ENCODE measurements around the gene UBR3.

UBR3 gene

GRCh38 chr2:170073288-170073687 is 246.0 kb downstream of the UBR3 start:
- H3K9me3 ChIP-seq (ENCODE audit: control insufficient read depth, low read depth, low read length): peaks cover 14% of the 10 kb centered on the region
- no peak overlapping the region for H3K4me3 ChIP-seq (ENCODE audit: low read length)
- no peak overlapping the region for H3K27ac ChIP-seq (ENCODE audit: low read length)
- H3K36me3 ChIP-seq (ENCODE audit: control insufficient read depth, low read depth, low read length): peaks cover 4% of the 10 kb centered on the region
- peaks cover 18% of the 10 kb centered on the region for H3K4me1 ChIP-seq (ENCODE audit: control insufficient read depth, low read depth, low read length)
- H3K9ac ChIP-seq (ENCODE audit: low read length): no peak overlapping the region
- H3K27me3 ChIP-seq (ENCODE audit: control insufficient read depth, insufficient read depth, low read length): no peaks in the 10 kb centered on the region

DNA sequence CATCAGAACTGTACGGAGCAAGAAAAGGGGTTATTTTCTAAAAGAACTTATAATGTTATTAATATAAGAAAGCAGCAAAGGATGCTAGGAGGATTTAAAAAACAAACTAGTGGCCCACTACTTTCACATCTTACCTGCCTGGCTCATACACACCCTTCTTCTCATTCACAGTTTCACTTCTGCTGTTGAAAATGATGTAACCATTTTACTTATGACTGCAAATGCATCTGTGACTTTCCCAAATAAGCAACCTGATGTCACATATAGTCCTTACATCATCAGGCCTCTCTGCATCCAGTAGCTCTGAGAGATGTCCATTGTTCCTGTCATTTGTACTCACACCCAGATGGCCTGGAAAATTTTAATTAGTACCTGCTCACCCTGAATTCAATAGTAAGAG is 248.9 kb downstream of the UBR3 start:
- H3K4me3 ChIP-seq (ENCODE audit: low read length): no peak overlapping the region
- H3K36me3 ChIP-seq (ENCODE audit: control insufficient read depth, low read depth, low read length): peaks cover 4% of the 10 kb centered on the region

GRCh38 chr2:170077830-170078569 is 250.7 kb downstream of the UBR3 start:
- peak overlapping the region; percentile 48 for H3K27ac ChIP-seq (ENCODE audit: low read length)
- H3K27me3 ChIP-seq (ENCODE audit: control insufficient read depth, insufficient read depth, low read length): no peaks in the 10 kb centered on the region
- H3K9ac ChIP-seq (ENCODE audit: low read length): no peak overlapping the region
- H3K4me3 ChIP-seq (ENCODE audit: low read length): no peak overlapping the region
- peaks cover 4% of the 10 kb centered on the region for H3K36me3 ChIP-seq (ENCODE audit: control insufficient read depth, low read depth, low read length)
- H3K9me3 ChIP-seq (ENCODE audit: control insufficient read depth, low read depth, low read length): no peaks in the 10 kb centered on the region
- peaks cover 40% of the 10 kb centered on the region for H3K4me1 ChIP-seq (ENCODE audit: control insufficient read depth, low read depth, low read length)

More for the DNA sequence above, 248.9 kb downstream of the UBR3 start:
- Histone ChIP-seq H3K9me3 (ENCODE audit: control insufficient read depth, low read depth, low read length) (peaks cover 2% of the 10 kb centered on the region), H3K27me3 (ENCODE audit: control insufficient read depth, insufficient read depth, low read length) (no peaks in the 10 kb centered on the region), H3K27ac (ENCODE audit: low read length) (no peak overlapping the region), H3K9ac (ENCODE audit: low read length) (no peak overlapping the region), H3K4me1 (ENCODE audit: control insufficient read depth, low read depth, low read length) (peaks cover 37% of the 10 kb centered on the region)

- Histone ChIP-seq H3K27me3 (ENCODE audit: control insufficient read depth, insufficient read depth, low read length) (no peaks in the 10 kb centered on the region), H3K27ac (ENCODE audit: low read length) (no peak overlapping the region), H3K9me3 (ENCODE audit: control insufficient read depth, low read depth, low read length) (no peaks in the 10 kb centered on the region), H3K9ac (ENCODE audit: low read length) (no peak overlapping the region), H3K4me1 (ENCODE audit: control insufficient read depth, low read depth, low read length) (peaks cover 58% of the 10 kb centered on the region), H3K36me3 (ENCODE audit: control insufficient read depth, low read depth, low read length) (no peaks in the 10 kb centered on the region), H3K4me3 (ENCODE audit: low read length) (no peak overlapping the region)
Observed at GRCh38 chr2:170084820-170085491, 257.7 kb downstream of the UBR3 start.

DNA sequence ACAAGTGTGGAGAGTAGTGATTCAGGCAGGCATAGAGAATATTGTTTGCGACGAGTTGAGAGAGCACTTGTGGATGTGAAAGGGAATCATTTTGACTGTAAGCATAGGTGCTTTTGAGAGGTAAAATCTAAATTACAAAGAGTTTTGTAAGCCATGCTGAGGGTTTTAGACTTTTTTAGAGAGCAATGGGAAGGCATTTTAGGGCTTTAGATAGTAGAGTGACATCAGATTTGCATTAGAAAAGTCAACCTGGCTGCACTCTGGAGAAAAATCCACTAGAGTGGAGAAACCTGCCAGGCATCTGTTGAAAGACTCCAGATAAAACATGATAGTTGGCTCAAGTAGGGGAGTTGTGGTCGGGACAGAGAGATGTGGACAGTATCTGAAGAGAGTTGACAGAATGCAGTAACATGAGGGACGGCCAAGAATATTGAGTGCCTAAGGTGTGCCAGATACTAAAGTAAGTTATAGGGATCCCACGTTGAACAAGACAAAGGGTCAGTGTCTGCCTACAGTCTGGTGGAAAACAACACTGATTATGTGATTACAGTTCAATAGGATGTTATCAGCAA is 258.9 kb downstream of the UBR3 start:
- Histone ChIP-seq H3K27ac (ENCODE audit: low read length) (peak overlapping the region; percentile 24), H3K4me1 (ENCODE audit: control insufficient read depth, low read depth, low read length) (peaks cover 56% of the 10 kb centered on the region), H3K36me3 (ENCODE audit: control insufficient read depth, low read depth, low read length) (no peaks in the 10 kb centered on the region), H3K9ac (ENCODE audit: low read length) (no peak overlapping the region), H3K9me3 (ENCODE audit: control insufficient read depth, low read depth, low read length) (no peaks in the 10 kb centered on the region), H3K27me3 (ENCODE audit: control insufficient read depth, insufficient read depth, low read length) (no peaks in the 10 kb centered on the region), H3K4me3 (ENCODE audit: low read length) (peak overlapping the region; percentile 23)

- peaks cover 7% of the 10 kb centered on the region for H3K9me3 ChIP-seq (ENCODE audit: control insufficient read depth, low read depth, low read length)
Observed at GRCh38 chr2:170086751-170087412, 259.6 kb downstream of the UBR3 start.

DNA sequence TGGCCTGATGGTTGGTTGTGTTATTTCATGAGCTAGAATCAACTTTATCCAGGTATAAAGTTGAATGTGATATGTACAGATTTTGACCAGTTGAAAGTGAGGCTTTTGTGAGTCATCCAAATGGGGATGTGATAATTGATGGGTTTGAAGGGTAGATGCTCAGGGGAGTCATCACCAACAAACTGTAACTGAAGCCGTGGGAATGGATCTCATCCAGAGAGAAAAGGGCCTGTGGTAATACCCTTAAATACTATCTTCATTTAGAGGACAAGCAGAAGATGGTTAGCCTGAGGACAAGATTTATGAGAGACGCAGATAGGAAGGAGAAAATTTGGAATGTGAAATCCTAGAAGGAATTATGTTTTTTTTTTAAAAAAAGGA is 260.1 kb downstream of the UBR3 start:
- peaks cover 52% of the 10 kb centered on the region for H3K4me1 ChIP-seq (ENCODE audit: control insufficient read depth, low read depth, low read length)
- H3K27me3 ChIP-seq (ENCODE audit: control insufficient read depth, insufficient read depth, low read length): no peaks in the 10 kb centered on the region
- no peak overlapping the region for H3K4me3 ChIP-seq (ENCODE audit: low read length)
- no peak overlapping the region for H3K27ac ChIP-seq (ENCODE audit: low read length)
- no peaks in the 10 kb centered on the region for H3K36me3 ChIP-seq (ENCODE audit: control insufficient read depth, low read depth, low read length)
- H3K9me3 ChIP-seq (ENCODE audit: control insufficient read depth, low read depth, low read length): peaks cover 11% of the 10 kb centered on the region
- no peak overlapping the region for H3K9ac ChIP-seq (ENCODE audit: low read length)

More at GRCh38 chr2:170086751-170087412, 259.6 kb downstream of the UBR3 start:
- Histone ChIP-seq H3K4me1 (ENCODE audit: control insufficient read depth, low read depth, low read length) (peaks cover 56% of the 10 kb centered on the region), H3K27me3 (ENCODE audit: control insufficient read depth, insufficient read depth, low read length) (no peaks in the 10 kb centered on the region), H3K36me3 (ENCODE audit: control insufficient read depth, low read depth, low read length) (no peaks in the 10 kb centered on the region), H3K4me3 (ENCODE audit: low read length) (no peak overlapping the region), H3K9ac (ENCODE audit: low read length) (no peak overlapping the region), H3K27ac (ENCODE audit: low read length) (no peak overlapping the region)

GRCh38 chr2:170088776-170089175 is 261.5 kb downstream of the UBR3 start:
- Histone ChIP-seq H3K27me3 (ENCODE audit: control insufficient read depth, insufficient read depth, low read length) (no peaks in the 10 kb centered on the region), H3K4me3 (ENCODE audit: low read length) (no peak overlapping the region), H3K27ac (ENCODE audit: low read length) (no peak overlapping the region), H3K36me3 (ENCODE audit: control insufficient read depth, low read depth, low read length) (no peaks in the 10 kb centered on the region), H3K9ac (ENCODE audit: low read length) (no peak overlapping the region), H3K4me1 (ENCODE audit: control insufficient read depth, low read depth, low read length) (peaks cover 44% of the 10 kb centered on the region), H3K9me3 (ENCODE audit: control insufficient read depth, low read depth, low read length) (peaks cover 11% of the 10 kb centered on the region)

DNA sequence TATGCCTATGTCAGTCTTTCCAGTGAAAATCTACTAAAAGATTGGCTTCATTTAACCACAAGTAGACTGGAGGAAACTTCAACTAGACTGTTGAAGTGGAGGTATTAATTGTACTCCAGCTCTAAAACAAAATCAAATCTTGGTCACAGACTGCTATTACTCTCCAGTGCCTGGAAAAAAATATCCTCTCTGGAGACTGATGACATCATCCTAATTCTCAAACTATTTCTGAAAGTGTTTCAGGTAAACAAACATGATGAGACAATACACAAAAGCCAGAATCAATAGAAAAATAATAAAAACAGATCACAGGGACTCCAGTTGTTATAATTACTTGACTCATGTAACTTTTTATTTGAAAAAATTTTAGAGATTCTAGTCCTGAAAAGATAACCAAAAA is 263.0 kb downstream of the UBR3 start:
- Histone ChIP-seq H3K27me3 (ENCODE audit: control insufficient read depth, insufficient read depth, low read length) (no peaks in the 10 kb centered on the region), H3K4me3 (ENCODE audit: low read length) (no peak overlapping the region), H3K27ac (ENCODE audit: low read length) (no peak overlapping the region), H3K9me3 (ENCODE audit: control insufficient read depth, low read depth, low read length) (peaks cover 11% of the 10 kb centered on the region), H3K4me1 (ENCODE audit: control insufficient read depth, low read depth, low read length) (peaks cover 30% of the 10 kb centered on the region), H3K36me3 (ENCODE audit: control insufficient read depth, low read depth, low read length) (no peaks in the 10 kb centered on the region), H3K9ac (ENCODE audit: low read length) (no peak overlapping the region)

GRCh38 chr2:170091436-170091835 is 264.2 kb downstream of the UBR3 start:
- peaks cover 11% of the 10 kb centered on the region for H3K9me3 ChIP-seq (ENCODE audit: control insufficient read depth, low read depth, low read length)
- no peak overlapping the region for H3K4me3 ChIP-seq (ENCODE audit: low read length)
- no peak overlapping the region for H3K27ac ChIP-seq (ENCODE audit: low read length)
- H3K9ac ChIP-seq (ENCODE audit: low read length): no peak overlapping the region
- H3K36me3 ChIP-seq (ENCODE audit: control insufficient read depth, low read depth, low read length): no peaks in the 10 kb centered on the region
- H3K4me1 ChIP-seq (ENCODE audit: control insufficient read depth, low read depth, low read length): peaks cover 18% of the 10 kb centered on the region
- no peaks in the 10 kb centered on the region for H3K27me3 ChIP-seq (ENCODE audit: control insufficient read depth, insufficient read depth, low read length)

DNA sequence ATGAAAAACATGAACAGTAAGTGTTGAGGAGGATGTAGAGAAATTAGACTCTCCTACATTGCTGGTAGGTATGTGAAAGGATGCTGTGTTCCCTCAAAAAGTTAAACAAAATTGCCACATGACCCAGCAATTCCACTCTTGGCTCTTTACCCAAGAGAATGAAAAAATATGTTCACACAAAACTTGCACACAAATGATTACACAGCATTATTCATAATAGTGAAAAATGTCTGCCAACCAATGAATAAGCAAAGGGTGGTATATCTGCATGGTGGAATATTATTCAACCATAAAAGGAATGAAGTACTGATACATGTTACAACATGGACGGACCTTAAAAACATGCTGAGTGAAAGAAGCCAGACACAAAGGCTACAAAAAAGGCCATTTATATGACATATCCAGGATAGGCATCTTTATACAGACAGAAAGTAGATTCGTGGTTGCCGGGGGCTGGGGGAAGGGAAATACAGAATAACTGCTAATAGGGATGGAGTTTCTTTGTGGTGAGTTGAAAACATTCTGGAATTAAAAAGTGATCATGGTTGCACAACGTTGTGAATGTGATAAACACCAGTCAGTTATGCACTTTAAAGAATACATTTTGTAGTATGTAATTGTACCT is 265.3 kb downstream of the UBR3 start:
- Histone ChIP-seq H3K27me3 (ENCODE audit: control insufficient read depth, insufficient read depth, low read length) (no peaks in the 10 kb centered on the region), H3K4me1 (ENCODE audit: control insufficient read depth, low read depth, low read length) (peaks cover 10% of the 10 kb centered on the region), H3K4me3 (ENCODE audit: low read length) (no peak overlapping the region), H3K9ac (ENCODE audit: low read length) (no peak overlapping the region), H3K36me3 (ENCODE audit: control insufficient read depth, low read depth, low read length) (no peaks in the 10 kb centered on the region), H3K27ac (ENCODE audit: low read length) (no peak overlapping the region), H3K9me3 (ENCODE audit: control insufficient read depth, low read depth, low read length) (peaks cover 11% of the 10 kb centered on the region)
